Stomach (tissue), 9 donors: ENCODE results near the gene RGS7. TPM values are rescaled to one million over a fixed set of nuclear protein-coding genes. Genes with fewer than 3 reads are reported as not detected.

Experiments used
- DNase-seq, 2 donors: peaks; one replicate each; pipeline versions ENCODE4 v3.0.0 to v3.0.0-alpha.2; 2013 to 2019
- H3K27ac ChIP-seq, 5 donors: fragments of 200-600 bp in 4 of 5; sonication (generic) in 4 of 5; one replicate each; pipeline ENCODE4 v1.5.1; 2013 to 2019; ENCODE audit warnings: mild to moderate bottlenecking in 1 of 5, moderate library complexity in 1 of 5
- H3K27me3 ChIP-seq, 3 donors: fragments of 200-600 bp; sonication (generic); one replicate each; pipeline ENCODE4 v1.5.1; 2017 to 2019; ENCODE audit warnings: mixed run types in 1 of 3
- H3K36me3 ChIP-seq, 4 donors: fragments of 200-600 bp; sonication (generic); 1 replicate in 3 of 4; 2 replicates in 1 of 4; pipeline ENCODE4 v1.5.1; 2016 to 2019
- H3K4me1 ChIP-seq, 4 donors: fragments of 200-600 bp; sonication (generic); one replicate each; pipeline ENCODE4 v1.5.1; 2016 to 2019
- H3K4me3 ChIP-seq, 4 donors: fragments of 200-600 bp; sonication (generic) in 3 of 4; one replicate each; pipeline ENCODE4 v1.5.1; 2016 to 2019; ENCODE audit warnings: mild to moderate bottlenecking in 1 of 4
- H3K9me3 ChIP-seq, 4 donors: fragments of 200-600 bp; sonication (generic); one replicate each; pipeline ENCODE4 v1.5.1; 2016 to 2019
- EP300 ChIP-seq: sonication (generic); formaldehyde crosslinking; IDR thresholded peaks from one replicate; pipeline ENCODE4 v1.6.1; 2017; ENCODE audit warnings: antibody characterized with exemption
- POLR2A ChIP-seq, 4 donors: fragments of 450-650 bp; IDR thresholded peaks; one replicate each; pipeline ENCODE4 v1.6.1; 2016; ENCODE audit warnings: antibody characterized with exemption in 4 of 4, control low read depth in 2 of 4, mild to moderate bottlenecking in 1 of 4, moderate library complexity in 1 of 4
- POLR2AphosphoS5 ChIP-seq, 3 donors: sonication (generic); formaldehyde crosslinking; IDR thresholded peaks; one replicate each; pipeline ENCODE4 v1.6.1; 2016; ENCODE audit warnings: antibody characterized with exemption in 3 of 3
- WGBS, 5 donors: extraction: QIAGEN DNeasy Blood & Tissue Kit in 3 of 5; methylation state at CpG; one replicate each; pipeline versions ENCODE4 v1.1.5 to v1.1.7; 2013 to 2018; 5-methylcytosine and 5-hydroxymethylcytosine counted together
- intact Hi-C: fragments of 100-400 bp; cut with DNase I; formaldehyde crosslinking; loops from one replicate; pipeline ENCODE4 v1.15.1; 2023; ENCODE audit warnings: low total_unique reads
- polyA plus RNA-seq, 3 donors: library from polyadenylated mRNA; stranded (reverse); fragments of 200-250 nt; gene quantifications; one replicate each; pipeline ENCODE4 v1.2.3, GENCODE V29; 2013
- total RNA-seq, 5 donors: library from RNA; depleted of rRNA; stranded (reverse); fragments of >200 nt; gene quantifications; one replicate each; pipeline versions ENCODE4 v1.1.0 to v1.2.3, GENCODE V29; 2014 to 2016
- TF ChIP-seq, protein P1 (sequence below), 7 experiments: fragments of 450-650 bp in 4 of 7; fragments of 200-600 bp in 3 of 7; sonication (generic) in 3 of 7; IDR thresholded peaks; one replicate each; pipeline ENCODE4 v1.5.1; 2016 to 2019; ENCODE audit warnings: antibody characterized with exemption in 7 of 7, control low read depth in 2 of 7, mild to moderate bottlenecking in 1 of 7
- donor health status: healthy with polysubstance abuse.
- donor health status: Bipolar disorder and iron deficiency.
- donor health status: healthy.

RGS7 gene
- total and polyA plus RNA-seq, 8 donors: 0.23 to 2.9 (median 1.9) TPM; not detected in 2

DNA sequence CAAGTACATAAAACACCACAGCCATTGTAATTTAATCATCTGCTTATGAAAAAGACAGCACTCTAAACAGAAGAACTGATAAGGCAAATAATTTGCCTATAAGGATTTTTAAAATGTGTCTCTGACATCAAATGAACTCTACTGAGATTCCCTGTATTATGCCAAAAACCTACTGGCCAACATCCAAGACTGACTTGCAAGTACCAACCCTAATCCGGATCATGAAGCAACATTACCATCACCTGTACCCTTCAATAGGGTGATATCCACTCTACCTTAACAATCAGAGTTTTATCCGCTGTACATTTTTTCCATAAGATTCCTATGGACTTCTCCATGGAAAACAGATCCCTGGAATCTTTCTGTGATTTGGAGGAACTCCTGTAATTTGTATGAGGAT lies 4.6 kb downstream of the RGS7 start:
- Histone ChIP-seq H3K4me1 (peaks cover 0 to 14% (median 11%) of the 10 kb centered on the region in 4 donors), H3K27ac (no peak overlapping the region), H3K9me3 (no peaks in the 10 kb centered on the region), H3K36me3 (no peaks in the 10 kb centered on the region), H3K4me3 (no peak overlapping the region), H3K27me3 (peaks cover 0 to 31% (median 11%) of the 10 kb centered on the region in 3 donors)
- no peak for DNase-seq
- WGBS, 5 donors: 86 to 93% (median 92%) methylated on average over 2 of the region's 2 CpGs
- TF ChIP-seq EP300 (no peak), POLR2A (IDR thresholded peaks at IDR 0.05) (no peak), POLR2AphosphoS5 (IDR thresholded peaks at IDR 0.05) (no peak)
- TF ChIP-seq, protein P1, sequence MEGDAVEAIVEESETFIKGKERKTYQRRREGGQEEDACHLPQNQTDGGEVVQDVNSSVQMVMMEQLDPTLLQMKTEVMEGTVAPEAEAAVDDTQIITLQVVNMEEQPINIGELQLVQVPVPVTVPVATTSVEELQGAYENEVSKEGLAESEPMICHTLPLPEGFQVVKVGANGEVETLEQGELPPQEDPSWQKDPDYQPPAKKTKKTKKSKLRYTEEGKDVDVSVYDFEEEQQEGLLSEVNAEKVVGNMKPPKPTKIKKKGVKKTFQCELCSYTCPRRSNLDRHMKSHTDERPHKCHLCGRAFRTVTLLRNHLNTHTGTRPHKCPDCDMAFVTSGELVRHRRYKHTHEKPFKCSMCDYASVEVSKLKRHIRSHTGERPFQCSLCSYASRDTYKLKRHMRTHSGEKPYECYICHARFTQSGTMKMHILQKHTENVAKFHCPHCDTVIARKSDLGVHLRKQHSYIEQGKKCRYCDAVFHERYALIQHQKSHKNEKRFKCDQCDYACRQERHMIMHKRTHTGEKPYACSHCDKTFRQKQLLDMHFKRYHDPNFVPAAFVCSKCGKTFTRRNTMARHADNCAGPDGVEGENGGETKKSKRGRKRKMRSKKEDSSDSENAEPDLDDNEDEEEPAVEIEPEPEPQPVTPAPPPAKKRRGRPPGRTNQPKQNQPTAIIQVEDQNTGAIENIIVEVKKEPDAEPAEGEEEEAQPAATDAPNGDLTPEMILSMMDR (IDR thresholded peaks at IDR 0.05): no peak
- intact Hi-C loops: no loop called here

DNA sequence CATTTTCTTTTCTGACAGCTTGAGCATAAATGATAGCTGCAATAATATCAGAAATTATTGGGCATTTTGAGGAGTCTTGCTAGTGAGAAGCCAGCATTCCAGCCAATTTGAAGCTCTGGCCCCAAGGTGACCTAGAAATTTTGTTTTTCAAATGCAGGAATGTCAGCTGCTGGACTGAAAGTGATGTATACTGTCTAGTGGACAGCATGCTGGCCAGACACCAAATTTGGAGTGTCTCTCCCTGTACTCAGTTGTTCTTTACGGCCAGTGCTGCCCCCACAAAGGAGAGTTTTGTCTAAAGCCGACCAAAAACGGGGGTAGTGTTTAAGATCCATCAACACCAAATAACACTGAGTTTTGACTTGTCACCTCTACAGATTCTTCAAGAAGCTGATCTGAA lies 5.2 kb downstream of the RGS7 start:
- no peaks in the 10 kb centered on the region for H3K9me3 ChIP-seq
- TF ChIP-seq POLR2A (IDR thresholded peaks at IDR 0.05) (no peak), EP300 (no peak), POLR2AphosphoS5 (IDR thresholded peaks at IDR 0.05) (no peak)
- TF ChIP-seq, protein P1 (IDR thresholded peaks at IDR 0.05): no peak
- no peaks in the 10 kb centered on the region for H3K36me3 ChIP-seq
- no peak overlapping the region for H3K4me3 ChIP-seq
- intact Hi-C loops: no loop called here
- WGBS, 5 donors: 66 to 94% (median 76%) methylated on average over 3 of the region's 3 CpGs
- H3K4me1 ChIP-seq: peaks cover 0 to 9% (median 7%) of the 10 kb centered on the region in 4 donors
- H3K27ac ChIP-seq: no peak overlapping the region
- peaks cover 0 to 26% (median 6%) of the 10 kb centered on the region in 3 donors for H3K27me3 ChIP-seq
- no peak for DNase-seq

DNA sequence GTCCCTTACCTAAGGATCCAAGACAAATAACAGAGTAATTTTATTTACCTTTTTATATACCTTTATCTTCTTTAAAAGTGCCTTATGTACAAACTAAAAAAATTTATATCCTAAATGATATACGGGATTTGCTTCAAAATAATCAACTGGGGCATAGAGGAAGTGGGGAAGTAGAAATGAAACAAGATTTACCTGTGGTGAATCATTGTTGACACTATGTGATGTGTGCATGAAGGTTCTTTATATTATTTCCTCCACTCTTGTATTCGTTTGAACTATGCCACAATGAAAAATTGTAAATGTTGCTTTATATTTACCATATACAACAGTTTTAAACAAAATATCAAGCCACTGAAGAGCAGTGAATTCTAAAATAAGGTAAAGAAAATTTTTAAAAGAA lies 13.0 kb downstream of the RGS7 start:
- peak overlapping the region in 1 of 5 donors; percentile 12 for H3K27ac ChIP-seq
- intact Hi-C loops: no loop called here
- H3K36me3 ChIP-seq: no peaks in the 10 kb centered on the region
- H3K4me3 ChIP-seq: no peak overlapping the region
- H3K4me1 ChIP-seq: no peaks in the 10 kb centered on the region
- TF ChIP-seq POLR2A (IDR thresholded peaks at IDR 0.05): no peak
- TF ChIP-seq EP300: no peak
- TF ChIP-seq, protein P1 (IDR thresholded peaks at IDR 0.05): no peak
- no peak for TF ChIP-seq POLR2AphosphoS5 (IDR thresholded peaks at IDR 0.05)
- DNase-seq: peak in 1 of 2 donors; percentile 52
- no peaks in the 10 kb centered on the region for H3K9me3 ChIP-seq
- WGBS, 5 donors: 21 to 39% (median 31%) methylated on average over 2 of the region's 2 CpGs
- no peaks in the 10 kb centered on the region for H3K27me3 ChIP-seq

- DNase-seq: no peak
Measured at GRCh38 chr1:241336335-241336734, 20.7 kb downstream of the RGS7 start.

More at GRCh38 chr1:241336335-241336734, 20.7 kb downstream of the RGS7 start:
- Histone ChIP-seq H3K27me3 (no peaks in the 10 kb centered on the region), H3K4me1 (no peaks in the 10 kb centered on the region), H3K36me3 (no peaks in the 10 kb centered on the region), H3K27ac (no peak overlapping the region), H3K9me3 (no peaks in the 10 kb centered on the region), H3K4me3 (no peak overlapping the region)
- TF ChIP-seq, protein P1 (IDR thresholded peaks at IDR 0.05): no peak
- no peak for TF ChIP-seq POLR2A (IDR thresholded peaks at IDR 0.05)
- TF ChIP-seq EP300: no peak
- no peak for TF ChIP-seq POLR2AphosphoS5 (IDR thresholded peaks at IDR 0.05)
- WGBS, 5 donors: 41 to 53% (median 43%) methylated on average over 1 of the region's 1 CpG
- intact Hi-C loops: no loop called here
